Duodenal mucosa (tissue), 2 donors: ENCODE measurements around the gene FCGR2B.

ENCODE experiments used
- H3K27ac ChIP-seq: one replicate; pipeline ENCODE4 v1.7.0; 2013; ENCODE audit warnings: low read depth, low read length
- H3K27me3 ChIP-seq, 2 donors: one replicate each; pipeline ENCODE4 v1.7.0; 2013; ENCODE audit warnings: low read length in 2 of 2, control low read depth in 1 of 2; ENCODE audit not compliant: insufficient read depth in 2 of 2, control insufficient read depth in 1 of 2
- H3K36me3 ChIP-seq, 2 donors: one replicate each; pipeline ENCODE4 v1.7.0; 2013; ENCODE audit warnings: low read length in 2 of 2, control low read depth in 1 of 2; ENCODE audit not compliant: insufficient read depth in 2 of 2, control insufficient read depth in 1 of 2
- H3K4me1 ChIP-seq, 2 donors: one replicate each; pipeline ENCODE4 v1.7.0; 2013; ENCODE audit warnings: low read length in 2 of 2, control low read depth in 1 of 2; ENCODE audit not compliant: insufficient read depth in 2 of 2, control insufficient read depth in 1 of 2
- H3K4me3 ChIP-seq, 2 donors: one replicate each; pipeline ENCODE4 v1.7.0; 2013; ENCODE audit warnings: low read length in 2 of 2, low read depth in 1 of 2
- H3K9ac ChIP-seq, 2 donors: one replicate each; pipeline ENCODE4 v1.7.0; 2013; ENCODE audit warnings: low read length in 2 of 2, low read depth in 1 of 2
- H3K9me3 ChIP-seq, 2 donors: one replicate each; pipeline ENCODE4 v1.7.0; 2013; ENCODE audit warnings: low read length in 2 of 2, control low read depth in 1 of 2; ENCODE audit not compliant: control insufficient read depth in 1 of 2

FCGR2B gene

GRCh38 chr1:161706113-161706481 lies 43.2 kb downstream of the FCGR2B start:
- Histone ChIP-seq H3K27ac (no peak overlapping the region), H3K36me3 (no peaks in the 10 kb centered on the region), H3K4me1 (no peaks in the 10 kb centered on the region), H3K9ac (no peak overlapping the region), H3K9me3 (no peaks in the 10 kb centered on the region), H3K27me3 (peaks cover 0 to 3% of the 10 kb centered on the region in 2 donors), H3K4me3 (no peak overlapping the region)

- Histone ChIP-seq H3K27ac (no peak within 1 kb of the TSS), H3K36me3 (no peaks in the 10 kb centered on the region), H3K9ac (no peak within 1 kb of the TSS), H3K27me3 (peaks cover 0 to 3% of the 10 kb centered on the region in 2 donors), H3K9me3 (no peaks in the 10 kb centered on the region), H3K4me1 (no peaks in the 10 kb centered on the region), H3K4me3 (no peak within 1 kb of the TSS)
Measured at GRCh38 chr1:161706482-161707347, 43.8 kb downstream of the FCGR2B start, which contains the start of gene FCRLA. Gene FCRLA, plus strand, starts transcription at chr1:161707229. Its CDS starts 36 bp downstream, at chr1:161707265.

- no peak overlapping the region for H3K4me3 ChIP-seq
- H3K36me3 ChIP-seq, result no peaks in the 10 kb centered on the region
- H3K27me3 ChIP-seq, result peaks cover 0 to 3% of the 10 kb centered on the region in 2 donors
- no peaks in the 10 kb centered on the region for H3K4me1 ChIP-seq
- no peaks in the 10 kb centered on the region for H3K9me3 ChIP-seq
- H3K27ac ChIP-seq, result no peak overlapping the region
- H3K9ac ChIP-seq, result no peak overlapping the region
Measured at GRCh38 chr1:161707503-161707902, 44.6 kb downstream of the FCGR2B start.

- no peak overlapping the region for H3K4me3 ChIP-seq
- no peak overlapping the region for H3K27ac ChIP-seq
- H3K9ac ChIP-seq, result no peak overlapping the region
- no peaks in the 10 kb centered on the region for H3K4me1 ChIP-seq
- peaks cover 0 to 3% of the 10 kb centered on the region in 2 donors for H3K27me3 ChIP-seq
- no peaks in the 10 kb centered on the region for H3K9me3 ChIP-seq
- no peaks in the 10 kb centered on the region for H3K36me3 ChIP-seq
Measured at GRCh38 chr1:161709373-161709772, 46.4 kb downstream of the FCGR2B start.

- H3K36me3 ChIP-seq, result no peaks in the 10 kb centered on the region
- H3K27ac ChIP-seq, result no peak overlapping the region
- no peak overlapping the region for H3K9ac ChIP-seq
- H3K4me3 ChIP-seq, result no peak overlapping the region
- H3K9me3 ChIP-seq, result no peaks in the 10 kb centered on the region
- H3K4me1 ChIP-seq, result no peaks in the 10 kb centered on the region
- H3K27me3 ChIP-seq, result peaks cover 0 to 3% of the 10 kb centered on the region in 2 donors
Measured at GRCh38 chr1:161710560-161710959, 47.6 kb downstream of the FCGR2B start.

GRCh38 chr1:161718559-161719324 lies 55.8 kb downstream of the FCGR2B start:
- no peak overlapping the region for H3K9ac ChIP-seq
- H3K4me3 ChIP-seq, result no peak overlapping the region
- H3K27ac ChIP-seq, result no peak overlapping the region
- peaks cover 11 to 12% of the 10 kb centered on the region in 2 donors for H3K27me3 ChIP-seq
- H3K4me1 ChIP-seq, result no peaks in the 10 kb centered on the region
- no peaks in the 10 kb centered on the region for H3K9me3 ChIP-seq
- H3K36me3 ChIP-seq, result no peaks in the 10 kb centered on the region

- Histone ChIP-seq H3K9ac (no peak overlapping the region), H3K27ac (no peak overlapping the region), H3K9me3 (no peaks in the 10 kb centered on the region), H3K27me3 (peaks cover 11 to 12% of the 10 kb centered on the region in 2 donors), H3K36me3 (no peaks in the 10 kb centered on the region), H3K4me3 (no peak overlapping the region), H3K4me1 (no peaks in the 10 kb centered on the region)
Measured at GRCh38 chr1:161719325-161719611, 56.3 kb downstream of the FCGR2B start.

GRCh38 chr1:161720422-161720821 lies 57.5 kb downstream of the FCGR2B start:
- Histone ChIP-seq H3K4me3 (no peak overlapping the region), H3K4me1 (no peaks in the 10 kb centered on the region)

GRCh38 chr1:161720956-161721737 lies 58.2 kb downstream of the FCGR2B start, which contains the start of gene FCRLB:
Gene FCRLB, plus strand, starts transcription at chr1:161721544. Its CDS starts 1,129 bp downstream, at chr1:161722673.
- peaks cover 19% of the 10 kb centered on the region in 2 donors for H3K27me3 ChIP-seq
- H3K9ac ChIP-seq, result no peak within 1 kb of the TSS
- peaks cover 6% of the 10 kb centered on the region in 2 donors for H3K4me1 ChIP-seq
- no peak within 1 kb of the TSS for H3K4me3 ChIP-seq
- H3K36me3 ChIP-seq, result no peaks in the 10 kb centered on the region
- no peaks in the 10 kb centered on the region for H3K9me3 ChIP-seq
- H3K27ac ChIP-seq, result no peak within 1 kb of the TSS

More at GRCh38 chr1:161720422-161720821, 57.5 kb downstream of the FCGR2B start:
- Histone ChIP-seq H3K27me3 (peaks cover 12 to 16% of the 10 kb centered on the region in 2 donors), H3K27ac (no peak overlapping the region), H3K9me3 (no peaks in the 10 kb centered on the region), H3K9ac (no peak overlapping the region), H3K36me3 (no peaks in the 10 kb centered on the region)
